HFF-Myc (cell line): ENCODE results near the gene RAP1GDS1.
"Not testable (repeated sequence)": the region's sequence is repeated elsewhere in the genome, so short reads cannot be mapped to it uniquely, and the experiment has no call there.

Experiments used
- DNase-seq: peaks from one replicate; pipeline ENCODE4 v3.0.0-alpha.2; 2011; ENCODE audit warnings: low read depth; ENCODE audit errors: extremely low read depth
- H3K4me3 ChIP-seq: replicated peaks from 2 replicates; pipeline ENCODE4 v1.5.1; 2011; ENCODE audit warnings: low read depth, mild to moderate bottlenecking, control low read depth, low read length
- TF ChIP-seq, protein P1 (sequence below): IDR thresholded peaks from 2 replicates; pipeline ENCODE4 v1.5.1; 2012; ENCODE audit warnings: mild to moderate bottlenecking, low read depth, low read length, control low read depth; ENCODE audit errors: missing control alignments

Gene RAP1GDS1

DNA sequence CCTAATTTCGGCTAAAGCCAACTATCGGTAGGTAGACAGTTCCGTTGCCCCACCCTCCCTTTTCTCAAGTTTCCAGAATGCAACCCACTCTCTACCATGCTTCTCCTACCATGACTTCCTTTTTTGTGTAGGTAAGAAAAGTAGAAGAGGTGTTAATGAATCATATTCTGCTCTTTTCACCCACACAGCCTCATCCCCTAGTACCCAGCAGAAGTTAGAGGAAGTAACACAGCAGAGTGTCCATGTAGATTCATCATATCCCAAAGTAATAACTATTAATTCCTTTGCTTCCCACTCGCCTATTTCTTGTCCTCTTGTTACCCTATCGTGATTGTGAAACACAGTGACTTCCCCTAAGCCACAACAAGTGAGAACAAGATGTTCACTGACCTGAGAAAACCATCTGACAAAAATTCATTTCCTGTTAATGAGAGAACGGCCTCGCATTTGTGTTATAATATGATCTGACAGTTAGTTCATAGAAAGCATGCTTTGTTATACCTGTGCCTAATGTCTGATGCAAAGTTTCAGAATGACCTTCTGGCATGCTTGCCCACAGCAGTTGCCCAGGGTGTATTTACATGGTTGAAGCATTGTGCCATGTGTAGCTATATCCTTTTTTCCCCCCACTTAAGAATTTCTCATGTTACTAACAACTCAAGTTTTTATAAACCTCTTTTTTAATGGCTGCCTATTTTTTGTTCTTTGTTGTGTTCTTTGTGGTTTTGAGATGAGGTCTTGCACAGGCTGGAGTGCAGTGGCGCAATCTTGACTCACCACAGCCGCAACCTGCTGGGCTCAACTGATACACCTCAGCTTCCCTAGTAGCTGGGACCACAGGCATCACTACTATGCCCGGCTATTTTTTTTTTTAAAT is 185.6 kb downstream of the RAP1GDS1 start:
- no peak overlapping the region for H3K4me3 ChIP-seq
- TF ChIP-seq, protein P1, sequence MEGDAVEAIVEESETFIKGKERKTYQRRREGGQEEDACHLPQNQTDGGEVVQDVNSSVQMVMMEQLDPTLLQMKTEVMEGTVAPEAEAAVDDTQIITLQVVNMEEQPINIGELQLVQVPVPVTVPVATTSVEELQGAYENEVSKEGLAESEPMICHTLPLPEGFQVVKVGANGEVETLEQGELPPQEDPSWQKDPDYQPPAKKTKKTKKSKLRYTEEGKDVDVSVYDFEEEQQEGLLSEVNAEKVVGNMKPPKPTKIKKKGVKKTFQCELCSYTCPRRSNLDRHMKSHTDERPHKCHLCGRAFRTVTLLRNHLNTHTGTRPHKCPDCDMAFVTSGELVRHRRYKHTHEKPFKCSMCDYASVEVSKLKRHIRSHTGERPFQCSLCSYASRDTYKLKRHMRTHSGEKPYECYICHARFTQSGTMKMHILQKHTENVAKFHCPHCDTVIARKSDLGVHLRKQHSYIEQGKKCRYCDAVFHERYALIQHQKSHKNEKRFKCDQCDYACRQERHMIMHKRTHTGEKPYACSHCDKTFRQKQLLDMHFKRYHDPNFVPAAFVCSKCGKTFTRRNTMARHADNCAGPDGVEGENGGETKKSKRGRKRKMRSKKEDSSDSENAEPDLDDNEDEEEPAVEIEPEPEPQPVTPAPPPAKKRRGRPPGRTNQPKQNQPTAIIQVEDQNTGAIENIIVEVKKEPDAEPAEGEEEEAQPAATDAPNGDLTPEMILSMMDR: no peak
- no peak for DNase-seq

GRCh38 chr4:98447648-98448047 is 186.5 kb downstream of the RAP1GDS1 start:
- no peak overlapping the region for H3K4me3 ChIP-seq
- TF ChIP-seq, protein P1: no peak
- no peak for DNase-seq

GRCh38 chr4:98448908-98449307 is 187.7 kb downstream of the RAP1GDS1 start:
- no peak for DNase-seq
- H3K4me3 ChIP-seq: no peak overlapping the region
- TF ChIP-seq, protein P1: no peak

GRCh38 chr4:98452091-98452490 is 190.9 kb downstream of the RAP1GDS1 start:
- H3K4me3 ChIP-seq: no peak overlapping the region
- TF ChIP-seq, protein P1: no peak
- DNase-seq: no peak

DNA sequence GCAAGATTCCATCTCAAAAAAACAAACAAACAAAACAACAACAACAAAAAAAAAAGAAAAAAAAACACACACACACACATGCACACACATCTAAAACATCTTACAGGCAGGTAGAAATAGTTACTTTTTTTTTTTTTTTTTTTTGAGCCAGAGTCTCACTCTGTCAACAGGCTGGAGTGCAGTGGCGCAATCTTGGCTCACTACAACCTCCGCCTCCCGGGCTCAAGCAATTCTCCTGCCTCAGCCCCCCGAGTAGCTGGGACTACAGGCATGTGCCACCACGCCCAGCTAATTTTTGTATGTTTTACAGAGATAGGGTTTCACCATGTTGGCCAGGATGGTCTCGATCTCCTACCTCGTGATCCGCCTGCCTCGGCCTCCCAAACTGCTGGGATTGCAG is 196.2 kb downstream of the RAP1GDS1 start:
- DNase-seq, H3K4me3 ChIP-seq: not testable (repeated sequence)

GRCh38 chr4:98461121-98461865 is 200.1 kb downstream of the RAP1GDS1 start:
- not testable (repeated sequence) for DNase-seq, H3K4me3 ChIP-seq

DNA sequence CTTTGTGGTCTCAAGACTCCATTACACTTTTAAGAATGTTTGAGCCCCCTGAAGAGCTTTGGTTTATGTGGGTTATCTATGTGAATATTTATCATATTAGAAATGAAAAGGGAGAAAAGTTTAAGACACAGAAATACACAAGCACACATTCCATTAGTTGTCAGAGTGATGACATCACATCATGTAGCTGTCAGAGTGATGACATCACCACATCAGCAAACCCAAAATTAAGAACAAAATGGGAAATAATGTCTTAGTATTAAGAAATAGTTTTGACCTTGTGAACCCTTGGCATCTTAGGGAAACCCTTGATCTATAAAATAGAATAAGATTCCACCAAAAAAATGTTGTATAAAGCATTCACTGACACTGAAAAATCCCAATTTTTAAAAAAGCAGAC is 201.3 kb downstream of the RAP1GDS1 start:
- no peak overlapping the region for H3K4me3 ChIP-seq
- TF ChIP-seq, protein P1: no peak
- DNase-seq: no peak
